GM19099 (cell line): ENCODE data around the gene PTPN3.

Source experiments
- POLR2A ChIP-seq: IDR thresholded peaks from 3 replicates; pipeline ENCODE4 v1.6.1; 2011; ENCODE audit warnings: low read depth; ENCODE audit not compliant: insufficient read length; ENCODE audit errors: extremely low read depth

Gene PTPN3

DNA sequence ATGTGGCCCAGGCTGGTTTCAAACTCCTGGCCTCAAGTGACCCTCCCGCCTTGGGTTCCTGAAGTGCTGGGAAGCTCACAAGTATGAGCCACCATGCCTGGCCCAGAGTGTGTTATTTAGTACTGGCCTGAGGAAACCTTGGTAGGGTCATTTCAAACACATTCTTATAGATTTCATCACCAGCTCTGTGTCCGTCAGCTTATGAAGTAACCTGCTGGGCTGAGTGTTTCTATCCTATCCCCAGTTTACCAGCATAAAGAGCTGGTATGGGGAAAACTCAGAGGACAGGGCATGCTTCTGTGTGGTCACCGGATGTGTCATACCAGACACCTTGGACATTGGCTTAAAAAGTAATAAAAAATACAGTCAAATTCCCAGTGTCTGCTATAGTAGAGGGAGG, 45.3 kb downstream of the PTPN3 start:
- no peak for TF ChIP-seq POLR2A

DNA sequence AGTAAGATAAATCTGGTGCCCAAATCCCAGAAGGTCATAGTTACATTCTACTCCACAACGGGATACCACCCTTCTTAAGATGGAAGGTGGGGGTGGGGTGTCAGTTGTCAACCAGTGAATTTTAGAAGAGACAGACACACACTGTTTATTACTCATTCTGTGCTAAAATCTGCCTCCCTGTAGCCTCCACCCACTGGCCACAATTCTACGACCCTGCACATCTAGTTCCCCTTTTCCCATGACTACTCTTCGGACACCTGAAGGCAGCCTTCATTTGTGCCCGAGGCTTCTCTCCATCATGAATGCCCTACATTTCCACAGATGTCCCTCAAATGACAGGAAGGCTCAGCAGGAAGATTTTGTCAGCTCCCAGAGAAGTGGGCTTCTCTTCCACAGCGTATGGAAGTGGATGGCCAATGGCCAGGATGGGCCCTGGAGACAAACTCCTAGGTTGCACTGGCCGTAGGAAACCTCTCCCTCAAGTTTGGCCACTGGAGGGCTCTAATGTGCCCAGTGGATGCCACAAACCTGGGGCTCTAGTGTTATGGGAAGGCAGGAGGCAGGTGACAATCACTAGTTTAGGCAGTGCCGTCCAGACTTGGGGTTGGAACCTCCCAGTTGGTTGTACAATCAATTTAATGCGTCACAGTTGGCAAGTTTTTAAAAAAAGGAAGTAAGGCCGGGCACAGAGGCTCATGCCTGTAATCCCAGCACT, 46.6 kb downstream of the PTPN3 start:
- TF ChIP-seq POLR2A, result no peak

DNA sequence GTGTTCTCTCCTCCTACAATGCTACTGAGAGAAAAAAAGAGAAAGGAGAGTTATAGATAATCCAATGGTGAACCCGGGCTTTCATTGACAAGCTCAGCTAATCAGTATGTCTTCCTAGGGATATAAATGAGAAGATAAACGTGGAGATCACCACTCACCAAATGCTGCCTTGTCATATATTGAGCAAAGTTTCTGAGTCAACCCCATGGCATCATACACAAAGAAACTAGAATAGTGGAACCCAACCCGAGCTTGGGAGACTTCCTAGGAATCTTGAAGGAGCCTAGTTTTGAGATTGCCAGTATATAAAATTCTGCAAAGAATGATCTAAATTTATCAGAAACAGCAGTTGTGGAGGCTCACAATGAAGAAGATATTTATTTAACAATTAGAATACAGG, 47.8 kb downstream of the PTPN3 start:
- no peak for TF ChIP-seq POLR2A

DNA sequence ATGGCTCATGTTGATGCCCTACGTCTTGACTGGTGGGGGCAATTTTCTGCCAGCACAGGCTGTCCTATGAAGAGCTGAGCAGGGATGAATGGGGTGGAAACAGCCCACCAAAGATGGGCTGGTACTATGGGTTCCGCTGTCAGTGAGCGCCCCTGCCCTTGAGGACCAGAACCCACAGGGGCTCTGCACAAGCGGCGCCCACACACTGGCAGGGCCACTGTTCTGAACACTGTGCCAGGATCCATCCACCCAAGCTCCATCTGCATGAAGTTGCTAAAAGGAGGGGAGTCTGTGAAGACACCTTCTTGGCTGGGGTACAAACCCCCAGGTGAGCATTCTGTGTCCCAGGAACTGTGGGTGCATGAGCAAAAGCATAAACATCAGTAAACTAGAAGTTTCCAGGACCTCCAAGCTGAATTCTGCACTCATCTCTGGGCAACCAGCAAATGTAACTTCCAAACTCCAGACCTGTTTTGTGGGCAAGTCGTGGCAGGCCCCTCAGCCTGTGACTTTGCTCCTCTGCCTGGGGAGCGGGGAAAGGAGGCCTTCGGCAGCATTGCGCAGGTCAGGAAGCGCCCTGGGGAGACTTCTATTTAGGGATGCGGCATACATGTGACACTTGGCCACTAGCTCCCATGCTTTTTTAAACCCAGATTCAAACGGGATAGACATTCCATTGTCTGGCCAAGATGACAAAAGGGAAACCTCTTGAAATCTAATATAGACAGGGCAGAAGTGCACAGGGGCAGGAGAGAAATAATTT, 48.9 kb downstream of the PTPN3 start:
- no peak for TF ChIP-seq POLR2A

DNA sequence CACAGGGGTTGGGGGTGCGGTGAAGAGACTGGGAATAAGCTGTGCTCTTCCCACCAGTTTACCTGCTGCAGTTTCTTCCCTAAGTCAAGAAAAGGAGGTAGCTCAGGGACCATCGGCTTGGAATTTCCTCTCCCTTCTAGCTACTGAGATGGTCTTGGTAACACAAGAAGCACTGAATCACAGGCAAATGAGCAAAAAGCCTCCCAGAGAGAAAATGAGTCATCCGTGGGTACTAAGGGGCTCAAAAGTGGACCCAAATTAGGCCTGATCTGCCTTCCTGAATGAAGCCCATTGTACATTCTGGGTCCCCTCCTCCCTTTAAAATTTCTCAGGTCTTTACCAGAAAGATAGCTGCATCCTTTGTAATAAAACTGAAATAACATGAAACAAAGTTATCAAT, 49.9 kb downstream of the PTPN3 start:
- TF ChIP-seq POLR2A, result no peak

DNA sequence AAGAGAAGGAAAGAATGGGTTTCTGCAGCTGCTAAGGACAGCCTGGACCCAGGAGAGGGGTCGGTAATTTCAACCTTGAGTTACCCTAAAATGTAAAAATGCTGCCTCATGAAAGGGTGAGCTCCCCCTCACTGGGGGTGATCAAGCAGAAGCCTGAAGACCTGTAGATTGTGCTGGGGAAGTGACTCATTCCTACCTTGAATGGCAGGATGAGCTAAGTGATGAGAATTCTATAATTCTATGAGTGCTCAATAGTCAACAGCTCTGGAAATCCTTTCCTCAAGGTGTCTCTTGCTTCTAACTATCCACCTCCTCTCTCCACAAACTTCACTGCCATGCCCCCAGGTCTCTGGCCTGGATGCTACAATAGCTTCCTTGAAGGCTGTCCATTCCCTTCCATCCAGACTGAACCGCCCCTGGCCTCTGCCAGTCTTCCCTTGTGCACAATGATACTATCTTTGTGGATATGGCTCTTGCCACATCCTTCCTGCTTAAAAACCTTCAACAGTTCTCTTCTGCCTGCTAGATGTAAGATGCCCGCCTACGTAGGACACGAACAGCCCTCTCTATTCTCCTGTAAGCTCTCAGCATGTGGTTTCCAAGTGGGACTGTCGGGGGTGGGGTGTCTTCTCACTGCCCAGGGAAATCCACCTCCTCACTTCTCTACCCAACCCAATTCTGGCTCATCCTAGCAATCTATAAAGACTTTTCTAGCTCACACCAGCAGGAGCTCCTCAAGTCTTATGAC, 50.6 kb downstream of the PTPN3 start:
- TF ChIP-seq POLR2A, result no peak

DNA sequence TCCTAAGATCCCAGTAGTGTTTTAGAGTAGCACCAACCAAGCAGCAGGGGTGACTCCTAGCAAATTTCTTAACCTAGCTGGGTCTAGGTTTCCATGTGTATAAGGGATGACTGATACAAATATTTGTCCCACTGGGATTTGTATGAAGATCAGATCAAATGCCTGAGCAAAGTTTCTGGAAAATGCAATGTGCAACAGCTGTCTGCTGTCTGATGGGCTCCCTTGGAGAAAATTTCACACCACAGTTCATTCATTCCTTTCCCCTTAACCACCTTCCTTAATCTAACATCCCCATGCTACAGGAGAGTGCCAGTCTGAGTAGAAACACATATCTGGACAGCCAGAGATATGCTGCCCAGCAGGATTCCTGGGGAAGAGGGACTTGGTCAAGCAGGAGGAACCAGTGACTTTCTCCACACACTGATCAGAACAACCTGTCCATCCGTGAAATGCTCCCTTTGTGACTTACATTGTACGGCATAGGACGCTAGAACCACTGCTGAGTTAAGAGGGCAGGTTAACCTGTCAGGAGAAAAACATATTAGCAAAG, 53.3 kb downstream of the PTPN3 start:
- TF ChIP-seq POLR2A, result no peak

DNA sequence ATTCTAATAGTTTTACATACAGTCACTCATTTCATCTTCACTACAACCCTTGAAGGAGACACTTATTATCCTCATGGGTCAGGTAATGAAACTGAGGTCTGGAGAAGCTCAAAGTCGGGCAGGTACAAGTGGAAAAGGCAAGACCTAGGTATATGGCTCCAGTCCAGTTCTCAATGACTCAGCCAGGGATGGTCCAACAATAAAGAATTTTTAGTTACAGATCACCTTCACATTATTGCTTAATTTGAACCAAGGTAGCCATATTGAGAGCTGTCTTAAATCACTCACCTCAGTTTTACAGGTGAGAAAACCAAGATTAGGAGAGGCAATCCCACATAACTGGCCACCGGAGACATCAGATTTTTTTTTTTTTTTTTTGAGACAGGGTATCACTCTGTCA, 55.4 kb downstream of the PTPN3 start:
- no peak for TF ChIP-seq POLR2A

DNA sequence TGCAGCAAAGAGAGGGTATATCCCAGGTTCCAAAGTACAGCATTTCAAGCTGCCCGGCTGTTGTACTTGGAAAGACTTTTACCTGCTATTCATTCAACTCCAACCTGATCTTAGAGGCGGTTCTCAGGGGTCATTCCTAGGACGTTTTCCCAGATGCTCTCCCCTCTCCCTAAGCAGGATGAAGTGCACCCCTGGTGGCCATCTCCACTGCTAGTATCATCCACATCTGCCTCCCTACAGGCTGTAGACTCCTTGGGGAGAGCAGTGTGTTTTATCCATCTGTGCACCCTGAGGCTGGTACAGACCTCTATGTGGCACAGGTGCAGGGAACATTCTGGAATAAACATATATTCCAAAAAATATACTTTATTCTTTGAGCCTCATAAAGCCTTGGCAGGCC, 56.8 kb downstream of the PTPN3 start:
- no peak for TF ChIP-seq POLR2A

DNA sequence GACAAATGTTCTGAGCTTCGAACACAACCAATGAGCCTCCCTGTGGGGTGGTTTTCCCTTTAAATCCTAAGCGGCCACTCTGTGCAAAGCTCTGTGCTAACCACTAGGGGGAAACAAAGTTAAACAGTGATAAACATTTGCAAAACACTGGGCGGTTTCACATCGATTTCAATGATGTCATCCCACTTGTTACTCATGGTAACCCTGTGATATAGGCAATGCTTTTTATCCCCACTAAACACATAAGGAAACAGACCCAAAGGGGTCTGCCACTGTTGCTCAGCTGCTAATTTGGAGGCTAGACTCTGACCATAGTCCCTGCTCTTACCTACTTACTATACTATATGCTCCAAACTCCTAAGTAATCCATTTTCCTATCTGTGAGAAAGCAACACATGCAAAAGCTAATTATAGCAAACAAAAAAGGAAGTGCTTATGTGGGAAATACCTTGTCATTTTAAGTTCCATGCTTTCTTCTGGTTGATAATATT, 57.3 kb downstream of the PTPN3 start:
- TF ChIP-seq POLR2A, result no peak

DNA sequence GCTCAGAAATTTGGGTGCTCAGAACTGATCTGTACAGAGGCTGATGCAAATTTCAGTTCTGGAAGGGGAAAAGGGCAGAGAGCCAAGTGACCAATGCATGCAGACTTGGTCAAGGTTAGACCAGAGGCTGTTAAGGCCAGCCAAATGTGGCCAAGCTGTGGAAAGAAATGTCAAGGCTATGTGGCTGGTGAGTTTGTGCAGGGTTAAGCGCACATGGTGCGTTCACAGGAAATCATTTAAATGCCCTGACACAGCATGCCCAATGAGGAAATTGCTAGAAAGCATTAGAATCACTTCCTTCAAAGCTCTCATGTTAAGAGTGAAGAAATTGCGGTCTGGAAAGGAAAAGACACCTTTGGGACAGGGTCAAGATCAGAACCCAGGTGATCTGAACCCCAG, 58.0 kb downstream of the PTPN3 start:
- TF ChIP-seq POLR2A, result no peak

DNA sequence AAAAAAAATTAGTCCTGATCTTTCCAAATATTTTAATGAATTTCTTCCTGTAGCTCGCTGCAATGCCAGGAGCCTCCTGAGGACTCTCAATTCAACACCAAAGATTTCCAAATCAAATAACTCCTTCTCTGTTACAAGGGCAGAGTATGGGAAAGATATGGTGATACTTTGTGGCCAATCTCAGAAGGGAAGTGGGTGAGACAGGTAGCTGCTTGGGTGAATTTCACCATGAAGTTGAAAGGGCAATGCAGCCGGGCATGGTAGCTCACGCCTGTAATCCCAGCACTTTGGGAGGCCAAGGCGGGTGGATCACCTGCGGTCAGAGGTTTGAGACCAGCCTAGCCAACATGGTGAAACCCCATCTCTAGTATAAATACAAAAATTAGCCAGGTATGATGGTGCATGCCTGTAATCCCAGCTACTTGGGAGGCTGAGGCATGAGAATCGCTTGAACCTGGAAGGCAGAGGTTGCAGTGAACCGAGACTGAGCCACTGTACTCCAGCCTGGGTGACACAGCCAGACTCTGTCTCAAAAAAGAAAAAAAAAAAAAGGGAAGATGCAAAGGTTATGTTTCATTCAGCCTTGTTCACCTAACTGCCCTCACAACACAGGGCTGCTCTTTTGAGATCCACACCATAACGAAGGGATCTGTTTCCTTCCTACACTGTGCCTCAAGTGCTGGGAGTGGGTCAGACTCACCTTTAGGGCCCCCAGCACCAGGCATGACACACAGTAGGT, 58.6 kb downstream of the PTPN3 start:
- no peak for TF ChIP-seq POLR2A

DNA sequence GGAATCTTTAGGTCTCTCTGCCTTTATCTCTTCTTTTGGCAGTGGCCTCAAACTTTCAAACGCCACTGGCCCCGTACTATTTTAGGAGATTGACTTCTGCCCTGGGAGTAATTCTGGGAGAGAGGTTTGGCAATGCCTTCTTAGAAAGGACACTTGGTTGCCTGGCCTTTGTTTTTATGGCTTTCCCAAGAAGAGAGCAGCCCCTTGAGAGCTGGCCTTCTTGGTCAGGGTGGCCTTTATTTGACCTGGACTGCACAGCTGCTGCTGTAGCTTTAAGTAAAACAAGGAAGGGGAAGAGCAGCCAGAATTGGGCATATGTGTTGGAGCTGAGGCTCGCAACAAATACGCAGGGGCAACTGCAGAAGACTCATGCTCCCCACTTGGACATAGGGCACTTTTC, 60.8 kb downstream of the PTPN3 start:
- no peak for TF ChIP-seq POLR2A

DNA sequence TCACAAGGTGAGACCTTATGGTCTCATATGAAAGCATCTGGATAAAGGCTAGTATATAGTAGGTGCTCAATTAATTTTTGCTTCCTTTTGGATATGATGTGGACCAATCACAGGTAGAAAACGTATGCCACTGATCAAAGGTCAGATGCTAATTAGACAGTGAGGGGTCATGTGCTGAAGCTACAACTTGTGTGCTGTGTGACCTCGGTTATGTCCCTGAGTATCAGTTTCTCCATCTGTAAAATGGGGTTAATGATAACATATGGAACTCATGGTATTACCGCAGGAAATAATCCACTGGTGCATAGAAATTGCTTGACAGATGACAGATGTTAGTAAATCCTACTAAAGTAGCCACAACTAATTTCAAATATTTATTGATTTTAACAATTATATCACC, 62.0 kb downstream of the PTPN3 start:
- no peak for TF ChIP-seq POLR2A

DNA sequence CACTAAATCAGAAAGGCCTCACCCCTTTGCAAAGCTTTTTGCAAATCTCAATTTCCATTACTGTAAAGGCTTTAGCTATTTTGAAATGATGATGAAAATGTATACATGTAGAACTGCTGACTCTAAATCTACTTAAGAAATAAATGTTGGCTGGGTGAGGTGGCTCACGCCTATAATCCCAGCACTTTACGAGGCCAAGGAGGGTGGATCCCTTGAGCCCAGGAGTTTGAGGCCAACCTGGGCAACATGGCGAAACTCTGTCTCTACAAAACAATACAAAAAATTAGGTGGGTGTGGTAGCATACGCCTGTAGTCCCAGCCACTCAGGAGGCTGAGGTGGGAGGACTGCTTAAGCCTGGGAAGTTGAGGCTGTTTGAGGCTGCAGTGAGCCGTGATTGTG, 64.6 kb downstream of the PTPN3 start:
- no peak for TF ChIP-seq POLR2A
